A549 (cell line): ENCODE data around the gene TEKT5. TPM values are rescaled to one million over a fixed set of nuclear protein-coding genes. Genes with fewer than 3 reads are reported as not detected.
A peak's percentile ranks its signal among the peaks of the same experiment; 100 is the strongest.

Experiments used
- ATAC-seq, 2 experiments: fragments of 200-7000 bp in 1 of 2; fragments of >200 bp in 1 of 2; cut with Nextera tagmentation in 1 of 2; cut with Tn5 transposase in 1 of 2; 3 replicates each; pipeline versions ENCODE4 v1.8.0 to v1.9.1; 2018 to 2020; ENCODE audit warnings: mild to moderate bottlenecking in 1 of 2, moderate library complexity in 1 of 2
- CTCF ChIA-PET: fragments of 300-600 bp; sonication (Branson Sonifier 250); formaldehyde crosslinking; extraction: SDS; loops from one replicate; lab custom pipeline; 2021; ENCODE audit warnings: antibody characterized with exemption, inconsistent platforms; lab: Yijun Ruan, JAX
- POLR2A ChIA-PET: fragments of 350-600 bp; formaldehyde crosslinking; extraction: SDS; loops from one replicate; lab custom pipeline; 2021; ENCODE audit warnings: antibody characterized with exemption, inconsistent platforms; lab: Yijun Ruan, JAX
- DNase-seq, 2 experiments: peaks; one replicate each; pipeline versions ENCODE4 v3.0.0 to v3.0.0-alpha.2; 2011 to 2016; ENCODE audit warnings: low read depth in 1 of 2, low spot score in 1 of 2
- FAIRE-seq: peaks from 2 replicates; lab custom pipeline; 2011; peaks lifted over from hg19 to GRCh38; lab: Jason Lieb, UNC
- H3K27ac ChIP-seq, 2 experiments: fragments of >200 bp; sonication (Bioruptor Twin); formaldehyde crosslinking; 3 replicates each; pipeline ENCODE4 v1.5.1; 2016 to 2017
- H3K4me1 ChIP-seq: fragments of >200 bp; sonication (Bioruptor Twin); formaldehyde crosslinking; 3 replicates; pipeline ENCODE4 v1.6.1; 2016
- H3K4me2 ChIP-seq: fragments of >200 bp; sonication (Bioruptor Twin); formaldehyde crosslinking; 3 replicates; pipeline ENCODE4 v1.6.1; 2016
- H3K4me3 ChIP-seq: fragments of >200 bp; sonication (Bioruptor Twin); formaldehyde crosslinking; 3 replicates; pipeline ENCODE4 v1.5.1; 2016
- H3K9me3 ChIP-seq: fragments of >200 bp; sonication (Bioruptor Twin); formaldehyde crosslinking; 3 replicates; pipeline ENCODE4 v1.6.1; 2016
- ATOH8 ChIP-seq: fragments of 250-450 bp; sonication (Bioruptor Pico); IDR thresholded peaks from 2 replicates; pipeline ENCODE4 v1.5.0; 2020; ENCODE audit warnings: low read depth, mild to moderate bottlenecking, moderate library complexity
- CBX8 ChIP-seq: fragments of 200-600 bp; sonication (generic); IDR thresholded peaks from 2 replicates; pipeline ENCODE4 v1.6.1; 2016
- CEBPB ChIP-seq, 2 experiments: fragments of >200 bp in 1 of 2; sonication (Bioruptor Twin) in 1 of 2; formaldehyde crosslinking in 1 of 2; IDR thresholded peaks; 2 replicates each; pipeline ENCODE4 v1.6.1; 2012 to 2016
- CHD2 ChIP-seq: fragments of 150-350 bp; IDR thresholded peaks from 2 replicates; pipeline ENCODE4 v1.6.1; 2014; ENCODE audit warnings: low read length; ENCODE audit not compliant: partially characterized antibody
- EP300 ChIP-seq, 2 experiments: fragments of >200 bp; sonication (Bioruptor Twin); formaldehyde crosslinking; IDR thresholded peaks; 2 replicates in 1 of 2; 3 replicates in 1 of 2; pipeline ENCODE4 v1.6.1; 2016 to 2017
- FOSL2 ChIP-seq, 2 experiments: fragments of 450-650 bp in 1 of 2; fragments of >200 bp in 1 of 2; sonication (Bioruptor Twin) in 1 of 2; formaldehyde crosslinking; IDR thresholded peaks; 2 replicates each; pipeline versions ENCODE4 v1.5.0 to v1.6.1; 2016 to 2020; ENCODE audit warnings: mild to moderate bottlenecking in 1 of 2, moderate library complexity in 1 of 2
- FOXS1 ChIP-seq: fragments of 250-450 bp; sonication (Bioruptor Pico); IDR thresholded peaks from 2 replicates; pipeline ENCODE4 v1.5.0; 2020; ENCODE audit warnings: mild to moderate bottlenecking, moderate library complexity
- HEYL ChIP-seq: fragments of 250-450 bp; sonication (Bioruptor Pico); IDR thresholded peaks from 2 replicates; pipeline ENCODE4 v1.8.0; 2021; ENCODE audit warnings: mild to moderate bottlenecking, moderate library complexity
- HOXA7 ChIP-seq: fragments of 250-450 bp; sonication (Bioruptor Pico); IDR thresholded peaks from 2 replicates; pipeline ENCODE4 v1.5.0; 2020; ENCODE audit warnings: mild to moderate bottlenecking, moderate library complexity
- HOXB13 ChIP-seq: fragments of 250-450 bp; sonication (Bioruptor Pico); IDR thresholded peaks from 2 replicates; pipeline ENCODE4 v1.5.0; 2020; ENCODE audit warnings: low read depth, mild to moderate bottlenecking, moderate library complexity
- HOXB5 ChIP-seq: fragments of 250-450 bp; sonication (Bioruptor Pico); IDR thresholded peaks from 2 replicates; pipeline ENCODE4 v1.5.0; 2020; ENCODE audit warnings: mild to moderate bottlenecking, moderate library complexity
- JUNB ChIP-seq: fragments of >200 bp; sonication (Bioruptor Twin); formaldehyde crosslinking; IDR thresholded peaks from 2 replicates; pipeline ENCODE4 v1.6.1; 2016
- KDM1A ChIP-seq: fragments of 200-600 bp; sonication (generic); IDR thresholded peaks from 2 replicates; pipeline ENCODE4 v1.6.1; 2016; ENCODE audit warnings: low read depth, mild to moderate bottlenecking
- KDM5A ChIP-seq: fragments of 200-600 bp; sonication (generic); IDR thresholded peaks from 2 replicates; pipeline ENCODE4 v1.6.1; 2016; ENCODE audit warnings: antibody characterized with exemption, mild to moderate bottlenecking
- MAFK ChIP-seq: fragments of 450-650 bp; IDR thresholded peaks from 2 replicates; pipeline ENCODE4 v1.6.1; 2014; ENCODE audit not compliant: partially characterized antibody
- MYC ChIP-seq: IDR thresholded peaks from 2 replicates; pipeline ENCODE4 v1.6.1; 2012; ENCODE audit warnings: mild to moderate bottlenecking, inconsistent platforms, low read length, improper control_type of control experiment, borderline replicate concordance
- NFE2L2 ChIP-seq: fragments of 150-350 bp; conservative IDR thresholded peaks from 2 replicates; pipeline ENCODE4 v1.6.1; 2014; ENCODE audit warnings: low read length
- NR3C1 ChIP-seq: fragments of >200 bp; sonication (Bioruptor Twin); formaldehyde crosslinking; IDR thresholded peaks from 3 replicates; pipeline ENCODE4 v1.6.1; 2017
- PHF8 ChIP-seq: fragments of 200-600 bp; sonication (generic); IDR thresholded peaks from 2 replicates; pipeline ENCODE4 v1.6.1; 2016; ENCODE audit warnings: low read depth, mild to moderate bottlenecking, antibody characterized with exemption, moderate library complexity, borderline replicate concordance
- RCOR1 ChIP-seq: fragments of 150-350 bp; IDR thresholded peaks from 2 replicates; pipeline ENCODE4 v1.6.1; 2014; ENCODE audit warnings: antibody characterized with exemption, low read length, low read depth
- REST ChIP-seq: fragments of 200-600 bp; sonication (generic); IDR thresholded peaks from 2 replicates; pipeline ENCODE4 v1.6.1; 2016; ENCODE audit warnings: antibody characterized with exemption, mild to moderate bottlenecking, moderate library complexity
- RNF2 ChIP-seq: fragments of 200-600 bp; sonication (generic); IDR thresholded peaks from 2 replicates; pipeline ENCODE4 v1.6.1; 2016; ENCODE audit warnings: low read depth, mild to moderate bottlenecking, antibody characterized with exemption, moderate library complexity, borderline replicate concordance
- SMC3 ChIP-seq: fragments of >200 bp; sonication (Bioruptor Twin); formaldehyde crosslinking; IDR thresholded peaks from 3 replicates; pipeline ENCODE4 v1.6.1; 2018; ENCODE audit warnings: inconsistent platforms
- SREBF2 ChIP-seq: fragments of 450-650 bp; IDR thresholded peaks from 2 replicates; pipeline ENCODE4 v1.6.1; 2014; ENCODE audit warnings: mild to moderate bottlenecking, moderate library complexity
- TFCP2L1 ChIP-seq: fragments of 250-450 bp; sonication (Bioruptor Pico); IDR thresholded peaks from 2 replicates; pipeline ENCODE4 v1.5.0; 2021; ENCODE audit warnings: mild to moderate bottlenecking
- TP53 ChIP-seq: fragments of 250-450 bp; sonication (Bioruptor Pico); IDR thresholded peaks from 2 replicates; pipeline ENCODE4 v1.5.0; 2021; ENCODE audit warnings: mild to moderate bottlenecking, moderate library complexity
- USF2 ChIP-seq: fragments of 450-650 bp; IDR thresholded peaks from 2 replicates; pipeline ENCODE4 v1.6.1; 2014; ENCODE audit warnings: antibody characterized with exemption
- ZNF302 ChIP-seq: fragments of 250-450 bp; sonication (Bioruptor Pico); IDR thresholded peaks from 2 replicates; pipeline ENCODE4 v1.9.0; 2021; ENCODE audit warnings: inconsistent platforms, mild to moderate bottlenecking, moderate library complexity
- WGBS: methylation state at CpG from one replicate; pipeline ENCODE4 v1.1.6; 2017; ENCODE audit errors: missing lambda C conversion rate; 5-methylcytosine and 5-hydroxymethylcytosine counted together
- polyA plus RNA-seq, 4 experiments: library from polyadenylated mRNA; depleted of rRNA in 3 of 4; stranded (reverse); fragments of >200 nt; fragmentation: RNase III in 1 of 4; extraction: RNeasy Plus Mini Kit Qiagen cat#74134 plus additional on column Dnase treatment in 1 of 4; gene quantifications; 2 replicates in 3 of 4; 3 replicates in 1 of 4; pipeline ENCODE4 v1.2.3, GENCODE V29; 2011 to 2017

The TEKT5 gene
- polyA plus RNA-seq, 2 of the 4 experiments (the other 2 are of a cell fraction): 0.14 TPM; not detected in 1

- WGBS: 46% methylated on average over 12 of the region's 12 CpGs
- peak; percentile 29 to 72 for DNase-seq
- ChIA-PET POLR2A (no interaction called here), CTCF (no interaction called here)
- Histone ChIP-seq H3K4me3 (no peak overlapping the region), H3K4me1 (peaks cover 24% of the 10 kb centered on the region), H3K9me3 (0 out of 3 replicates have a peak, but pooled peaks cover 4% of the 10 kb centered on the region), H3K4me2 (peak overlapping the region; percentile 65), H3K27ac (peak overlapping the region; percentile 72 to 87)
- FAIRE-seq: no peak
- ATAC-seq: peak; percentile 46 to 70; a peak in 3 of 6 replicates
- TF ChIP-seq PHF8: no peak
- no peak for TF ChIP-seq TP53 (CRISPR knock-in tag)
- TF ChIP-seq ZNF302: peak; percentile 62
- peak; percentile 99 for TF ChIP-seq MAFK
- 0 out of 4 replicates have a peak, but pooled peaks of 1 of the 2 experiments have one; percentile 33 for TF ChIP-seq CEBPB (IDR thresholded peaks at IDR 0.05)
- peak; percentile 69; the same call in 1 of the 2 replicates for TF ChIP-seq HOXB13 (CRISPR knock-in tag)
- TF ChIP-seq CHD2: no peak
- TF ChIP-seq FOXS1: 0 out of 2 replicates have a peak, but pooled peaks have one; percentile 33
- no peak for TF ChIP-seq HOXB5 (CRISPR knock-in tag)
- TF ChIP-seq NFE2L2: peak; percentile 99
- TF ChIP-seq RCOR1: no peak
- TF ChIP-seq FOSL2 (IDR thresholded peaks at IDR 0.05): no peak
- TF ChIP-seq FOSL2 (CRISPR knock-in tag; IDR thresholded peaks at IDR 0.05): peak; percentile 63
- TF ChIP-seq HEYL (CRISPR knock-in tag): no peak
- no peak for TF ChIP-seq KDM1A
Measured at GRCh38 chr16:10625595-10626357, 69.0 kb downstream of the TEKT5 start.

- H3K9me3 ChIP-seq: 0 out of 3 replicates have a peak, but pooled peaks cover 4% of the 10 kb centered on the region
- ATAC-seq: no peak
- H3K27ac ChIP-seq: peak overlapping the region; percentile 22 to 87; a peak in 4 of 6 replicates
- no peak for TF ChIP-seq FOXS1
- no peak for TF ChIP-seq TP53 (CRISPR knock-in tag)
- TF ChIP-seq REST: no peak
- TF ChIP-seq JUNB: no peak
- no peak for TF ChIP-seq TFCP2L1 (CRISPR knock-in tag)
- TF ChIP-seq CBX8: no peak
- no peak for TF ChIP-seq SMC3
- TF ChIP-seq ATOH8 (CRISPR knock-in tag): no peak
- TF ChIP-seq KDM5A: no peak
- TF ChIP-seq HOXA7 (CRISPR knock-in tag): no peak
- TF ChIP-seq SREBF2: no peak
- TF ChIP-seq RNF2: no peak
- TF ChIP-seq EP300 (IDR thresholded peaks at IDR 0.05): no peak
- TF ChIP-seq MYC: no peak
- TF ChIP-seq NR3C1: no peak
- TF ChIP-seq USF2: no peak
- H3K4me2 ChIP-seq: no peak overlapping the region
- H3K4me3 ChIP-seq: no peak overlapping the region
- 79% methylated on average over 6 of the region's 6 CpGs for WGBS
- DNase-seq: no peak
- H3K4me1 ChIP-seq: peaks cover 24% of the 10 kb centered on the region
- POLR2A ChIA-PET: no interaction called here
- no peak for FAIRE-seq
- CTCF ChIA-PET: no interaction called here
Measured at GRCh38 chr16:10624527-10624926, 70.2 kb downstream of the TEKT5 start.
